Measurements from ENCODE around the gene RFX1. TPM values are rescaled to one million over a fixed set of nuclear protein-coding genes. Genes with fewer than 3 reads are reported as not detected.
A peak's percentile ranks its signal among the peaks of the same experiment; 100 is the strongest.
"Not testable (repeated sequence)": the region's sequence is repeated elsewhere in the genome, so short reads cannot be mapped to it uniquely, and the experiment has no call there.

The RFX1 gene
- total and polyA plus RNA-seq, 2 experiments from 2014 or later = 2.2 to 2.4 TPM

- Histone ChIP-seq H3K4me3 (no peak overlapping the region), H4K20me1 (ENCODE audit: insufficient read depth, poor library complexity, severe bottlenecking) (no peaks in the 10 kb centered on the region), H3K36me3 (replicated peaks; ENCODE audit: insufficient read depth, low read depth) (no peaks in the 10 kb centered on the region), H3K4me2 (no peak overlapping the region), H3K27me3 (peaks cover 3% of the 10 kb centered on the region), H3K9me3 (ENCODE audit: low read depth) (no peaks in the 10 kb centered on the region), H2AFZ (no peak overlapping the region), H3K79me2 (no peaks in the 10 kb centered on the region), H3K9me2 (replicated peaks; ENCODE audit: insufficient read depth) (no peaks in the 10 kb centered on the region), H3K27ac (no peak overlapping the region), H3K4me1 (ENCODE audit: insufficient read depth) (no peaks in the 10 kb centered on the region)
- DNase-seq (ENCODE audit: low spot score) = no peak
- WGBS (ENCODE audit: low lambda C conversion rate, missing lambda C conversion rate) = 68% methylated on average over 4 of the region's 4 CpGs
- TF ChIP-seq, protein P1, sequence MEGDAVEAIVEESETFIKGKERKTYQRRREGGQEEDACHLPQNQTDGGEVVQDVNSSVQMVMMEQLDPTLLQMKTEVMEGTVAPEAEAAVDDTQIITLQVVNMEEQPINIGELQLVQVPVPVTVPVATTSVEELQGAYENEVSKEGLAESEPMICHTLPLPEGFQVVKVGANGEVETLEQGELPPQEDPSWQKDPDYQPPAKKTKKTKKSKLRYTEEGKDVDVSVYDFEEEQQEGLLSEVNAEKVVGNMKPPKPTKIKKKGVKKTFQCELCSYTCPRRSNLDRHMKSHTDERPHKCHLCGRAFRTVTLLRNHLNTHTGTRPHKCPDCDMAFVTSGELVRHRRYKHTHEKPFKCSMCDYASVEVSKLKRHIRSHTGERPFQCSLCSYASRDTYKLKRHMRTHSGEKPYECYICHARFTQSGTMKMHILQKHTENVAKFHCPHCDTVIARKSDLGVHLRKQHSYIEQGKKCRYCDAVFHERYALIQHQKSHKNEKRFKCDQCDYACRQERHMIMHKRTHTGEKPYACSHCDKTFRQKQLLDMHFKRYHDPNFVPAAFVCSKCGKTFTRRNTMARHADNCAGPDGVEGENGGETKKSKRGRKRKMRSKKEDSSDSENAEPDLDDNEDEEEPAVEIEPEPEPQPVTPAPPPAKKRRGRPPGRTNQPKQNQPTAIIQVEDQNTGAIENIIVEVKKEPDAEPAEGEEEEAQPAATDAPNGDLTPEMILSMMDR (IDR thresholded peaks at IDR 0.05; ENCODE audit: poor library complexity) = no peak
- TF ChIP-seq EZH2phosphoT487 (IDR thresholded peaks at IDR 0.05; ENCODE audit: low read depth, severe bottlenecking, unreplicated experiment) = no peak
Observed at GRCh38 chr19:14028901-14029300, 22.8 kb upstream of the RFX1 start.

DNA sequence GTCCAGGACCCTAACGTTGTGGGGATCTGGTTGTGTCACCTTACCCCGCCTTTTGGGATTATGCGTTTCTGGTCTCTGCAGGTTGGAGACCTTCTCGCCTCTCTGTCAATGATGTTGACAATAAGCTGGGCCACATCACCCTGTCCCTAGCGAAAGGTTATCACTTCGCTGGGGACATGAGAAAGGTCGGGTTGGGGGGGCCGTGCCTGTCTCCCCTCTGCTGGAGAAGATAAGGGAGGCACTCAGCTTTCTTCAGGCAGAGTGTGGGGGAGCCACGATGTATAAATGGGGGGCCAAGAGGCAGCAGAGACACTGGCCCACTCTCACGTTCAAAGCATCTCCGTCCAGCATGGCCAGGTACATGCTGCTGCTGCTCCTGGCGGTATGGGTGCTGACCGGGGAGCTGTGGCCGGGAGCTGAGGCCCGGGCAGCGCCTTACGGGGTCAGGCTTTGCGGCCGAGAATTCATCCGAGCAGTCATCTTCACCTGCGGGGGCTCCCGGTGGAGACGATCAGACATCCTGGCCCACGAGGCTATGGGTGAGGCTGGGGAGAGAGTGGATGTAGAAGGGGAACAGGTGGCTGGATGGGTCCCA, 21.8 kb upstream of the RFX1 start, which contains the start of gene RLN3:
Gene RLN3 (plus strand): TSS at position 293 of the 595 bp plus-strand sequence. CDS start 57 bp downstream, at position 350.
- no peak within 1 kb of the TSS for H2AFZ ChIP-seq
- H3K9me3 ChIP-seq (ENCODE audit: low read depth) = no peaks in the 10 kb centered on the region
- no peak for DNase-seq (ENCODE audit: low spot score)
- H3K27ac ChIP-seq = no peak within 1 kb of the TSS
- H3K4me1 ChIP-seq (ENCODE audit: insufficient read depth) = no peaks in the 10 kb centered on the region
- H3K9me2 ChIP-seq (replicated peaks; ENCODE audit: insufficient read depth) = no peaks in the 10 kb centered on the region
- no peaks in the 10 kb centered on the region for H3K79me2 ChIP-seq
- peaks cover 3% of the 10 kb centered on the region for H3K27me3 ChIP-seq
- H3K36me3 ChIP-seq (replicated peaks; ENCODE audit: insufficient read depth, low read depth) = no peaks in the 10 kb centered on the region
- no peak within 1 kb of the TSS for H3K4me2 ChIP-seq
- H4K20me1 ChIP-seq (ENCODE audit: insufficient read depth, poor library complexity, severe bottlenecking) = no peaks in the 10 kb centered on the region
- H3K4me3 ChIP-seq = no peak within 1 kb of the TSS
- 79% methylated on average over 24 of the region's 24 CpGs for WGBS (ENCODE audit: low lambda C conversion rate, missing lambda C conversion rate)
- TF ChIP-seq, protein P1 (IDR thresholded peaks at IDR 0.05; ENCODE audit: poor library complexity) = no peak
- TF ChIP-seq EZH2 (IDR thresholded peaks at IDR 0.05; ENCODE audit: borderline replicate concordance) = no peak

DNA sequence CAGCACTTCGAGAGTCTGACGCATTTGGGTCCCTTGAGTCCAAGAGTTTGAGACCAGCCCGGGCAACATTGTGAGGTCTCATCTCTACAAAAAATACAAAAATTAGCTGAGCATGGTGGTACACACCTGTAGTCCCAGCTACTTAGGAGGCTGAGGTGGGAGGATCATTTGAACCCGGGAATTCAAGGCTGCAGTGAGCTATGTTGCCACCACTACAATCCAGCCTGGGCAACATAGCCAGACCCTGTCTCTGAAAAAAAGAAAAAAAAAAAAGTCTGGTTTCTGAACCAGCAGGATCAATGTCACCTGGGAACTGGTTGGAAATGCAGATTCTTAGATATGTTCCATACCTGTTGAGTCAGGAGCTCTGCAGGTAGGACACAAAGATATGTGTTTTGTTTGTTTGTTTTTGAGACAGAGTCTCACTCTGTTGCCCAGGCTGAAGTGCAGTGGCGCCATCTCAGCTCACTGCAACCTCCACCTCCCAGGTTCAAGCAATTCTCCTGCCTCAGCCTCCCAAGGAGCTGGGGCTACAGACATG, 20.6 kb upstream of the RFX1 start:
- not testable (repeated sequence) for H2AFZ ChIP-seq; H3K27ac ChIP-seq; H3K4me3 ChIP-seq; DNase-seq (ENCODE audit: low spot score); H3K27me3 ChIP-seq; H3K36me3 ChIP-seq (replicated peaks; ENCODE audit: insufficient read depth, low read depth); H4K20me1 ChIP-seq (ENCODE audit: insufficient read depth, poor library complexity, severe bottlenecking); H3K9me3 ChIP-seq (ENCODE audit: low read depth); H3K4me1 ChIP-seq (ENCODE audit: insufficient read depth); H3K79me2 ChIP-seq; H3K4me2 ChIP-seq; H3K9me2 ChIP-seq (replicated peaks; ENCODE audit: insufficient read depth)
- 94% methylated on average over 5 of the region's 5 CpGs for WGBS (ENCODE audit: low lambda C conversion rate, missing lambda C conversion rate)

GRCh38 chr19:14023404-14024235, 17.5 kb upstream of the RFX1 start:
- Histone ChIP-seq H3K4me2 (no peak overlapping the region), H3K27ac (peak overlapping the region; percentile 46), H3K4me1 (ENCODE audit: insufficient read depth) (no peaks in the 10 kb centered on the region), H2AFZ (peak overlapping the region; percentile 36), H3K79me2 (no peaks in the 10 kb centered on the region), H4K20me1 (ENCODE audit: insufficient read depth, poor library complexity, severe bottlenecking) (no peaks in the 10 kb centered on the region), H3K36me3 (replicated peaks; ENCODE audit: insufficient read depth, low read depth) (no peaks in the 10 kb centered on the region), H3K4me3 (no peak overlapping the region), H3K9me3 (ENCODE audit: low read depth) (no peaks in the 10 kb centered on the region), H3K9me2 (replicated peaks; ENCODE audit: insufficient read depth) (no peaks in the 10 kb centered on the region), H3K27me3 (no peaks in the 10 kb centered on the region)
- WGBS (ENCODE audit: low lambda C conversion rate, missing lambda C conversion rate) = 68% methylated on average over 9 of the region's 9 CpGs
- DNase-seq (ENCODE audit: low spot score) = peak; percentile 72
- no peak for TF ChIP-seq EZH2 (IDR thresholded peaks at IDR 0.05; ENCODE audit: borderline replicate concordance)
- TF ChIP-seq, protein P1 (IDR thresholded peaks at IDR 0.05; ENCODE audit: poor library complexity) = peak; percentile 40

All from hepatocyte (in vitro differentiated cells).